K562 (cell line): ENCODE measurements around the gene ARHGEF26. TPM values are rescaled to one million over a fixed set of nuclear protein-coding genes. Genes with fewer than 3 reads are reported as not detected.

Source experiments
- ATAC-seq: fragments of 200-7000 bp; cut with Tn5 transposase; 3 replicates; pipeline ENCODE4 v1.9.1; 2020; ENCODE audit warnings: moderate library complexity
- BruUV-seq: library from RNA; stranded (reverse); fragments of 400-500 nt; replicated peaks from 2 replicates; lab custom pipeline; 2021; lab: Mats Ljungman, UMichigan
- CTCF ChIA-PET: fragments of 300-600 bp; formaldehyde crosslinking; extraction: SDS; loops from one replicate; lab custom pipeline; 2021; ENCODE audit warnings: low intra/inter-chr PET ratio; lab: Yijun Ruan, JAX
- POLR2A ChIA-PET: fragments of 300-600, 350-650 bp; sonication (Branson Sonifier 250); formaldehyde crosslinking; extraction: SDS; loops from one replicate; lab custom pipeline; 2021; ENCODE audit warnings: antibody characterized with exemption, inconsistent platforms; lab: Yijun Ruan, JAX
- DNase-seq, 4 experiments: peaks; one replicate each; pipeline versions ENCODE4 v3.0.0 to v3.0.0-alpha.2; 2011 to 2018; ENCODE audit warnings: low spot score in 3 of 4, mixed read lengths in 3 of 4; ENCODE audit errors: extremely low read depth in 1 of 4
- FAIRE-seq: peaks from 2 replicates; lab custom pipeline; 2011; peaks lifted over from hg19 to GRCh38; lab: Jason Lieb, UNC
- H2AFZ ChIP-seq: 2 replicates; pipeline ENCODE4 v1.6.0; 2011; ENCODE audit warnings: low read depth, low read length, control low read depth, inconsistent platforms
- H3K27ac ChIP-seq: fragments of 200-600 bp; 3 replicates; pipeline ENCODE4 v1.8.0; 2011; ENCODE audit warnings: low read depth, mild to moderate bottlenecking, control low read depth, inconsistent platforms, low read length, moderate library complexity, mixed read lengths; ENCODE audit errors: extremely low read depth
- H3K27me3 ChIP-seq, 2 experiments: fragments of 300-600 bp in 1 of 2; 2 replicates in 1 of 2; 3 replicates in 1 of 2; pipeline versions ENCODE4 v1.6.0 to v1.8.0; 2011; ENCODE audit warnings: inconsistent platforms in 2 of 2, low read length in 2 of 2, mild to moderate bottlenecking in 1 of 2, mixed read lengths in 1 of 2, moderate library complexity in 1 of 2; ENCODE audit not compliant: control insufficient read depth in 2 of 2, insufficient read depth in 2 of 2
- H3K36me3 ChIP-seq: fragments of 300-600 bp; 3 replicates; pipeline ENCODE4 v1.8.0; 2011; ENCODE audit warnings: mild to moderate bottlenecking, low read length, inconsistent platforms; ENCODE audit not compliant: control insufficient read depth, insufficient read depth
- H3K4me1 ChIP-seq, 2 experiments: fragments of 200-600 bp in 1 of 2; replicated peaks in 1 of 2; 2 replicates in 1 of 2; 3 replicates in 1 of 2; pipeline versions ENCODE4 v1.5.1 to v1.8.0; 2011; ENCODE audit warnings: inconsistent platforms in 2 of 2, low read length in 2 of 2, mild to moderate bottlenecking in 1 of 2, mixed read lengths in 1 of 2, moderate library complexity in 1 of 2; ENCODE audit not compliant: control insufficient read depth in 2 of 2, insufficient read depth in 2 of 2
- H3K4me2 ChIP-seq: 2 replicates; pipeline ENCODE4 v1.6.1; 2011; ENCODE audit warnings: low read length, control low read depth, inconsistent platforms, mixed read lengths; ENCODE audit not compliant: insufficient read depth
- H3K4me3 ChIP-seq: fragments of 200-600 bp; sonication (generic), shearing (Covaris generic); 2 replicates; pipeline ENCODE4 v1.5.1; 2016; ENCODE audit warnings: control low read depth, inconsistent platforms
- H3K79me2 ChIP-seq: fragments of 200-600 bp; 3 replicates; pipeline ENCODE4 v1.8.0; 2011; ENCODE audit warnings: low read length, inconsistent platforms; ENCODE audit not compliant: control insufficient read depth, insufficient read depth
- H3K9ac ChIP-seq, 2 experiments: 2 replicates each; pipeline versions ENCODE4 v1.6.0 to v1.6.1; 2011; ENCODE audit warnings: low read depth in 2 of 2, low read length in 2 of 2, control low read depth in 1 of 2, inconsistent platforms in 1 of 2, mild to moderate bottlenecking in 1 of 2, mixed read lengths in 1 of 2; ENCODE audit not compliant: insufficient read depth in 1 of 2
- H3K9me1 ChIP-seq: one replicate; pipeline ENCODE4 v1.6.0; 2011; ENCODE audit warnings: inconsistent platforms, mild to moderate bottlenecking, low read length, moderate library complexity; ENCODE audit not compliant: control insufficient read depth, insufficient read depth
- H3K9me3 ChIP-seq: replicated peaks from 2 replicates; pipeline ENCODE4 v1.5.1; 2011; ENCODE audit warnings: low read depth, low read length, inconsistent platforms; ENCODE audit not compliant: control insufficient read depth, insufficient read depth
- H4K20me1 ChIP-seq: replicated peaks from 2 replicates; pipeline ENCODE4 v1.6.1; 2011; ENCODE audit warnings: low read length, inconsistent platforms, mixed read lengths; ENCODE audit not compliant: control insufficient read depth, insufficient read depth
- CHD7 ChIP-seq: fragments of 200-600 bp; sonication (generic); IDR thresholded peaks from one replicate; pipeline ENCODE4 v1.6.1; 2012; ENCODE audit warnings: mild to moderate bottlenecking, low read depth, low read length, inconsistent platforms
- ZNF146 ChIP-seq: IDR thresholded peaks from one replicate; pipeline ENCODE4 v1.6.1; 2018; ENCODE audit warnings: missing compliant biosample characterization; ENCODE audit not compliant: unreplicated experiment
- ZNF695 ChIP-seq: fragments of 450-650 bp; formaldehyde crosslinking; IDR thresholded peaks from 2 replicates; pipeline ENCODE4 v1.4.0; 2020; ENCODE audit warnings: mild to moderate bottlenecking, moderate library complexity
- WGBS: fragments of 100-300 bp; shearing (Covaris generic); methylation state at CpG from one replicate; pipeline ENCODE4 v1.1.6; 2016; ENCODE audit warnings: low coverage, mixed read lengths; ENCODE audit not compliant: insufficient coverage; ENCODE audit errors: missing lambda C conversion rate; 5-methylcytosine and 5-hydroxymethylcytosine counted together
- in situ Hi-C: fragments of 300-500 bp; cut with MboI; formaldehyde crosslinking; loops from 4 replicates; pipeline ENCODE4 v1.15.0; 2018; ENCODE audit warnings: inconsistent platforms, mixed read lengths
- intact Hi-C: fragments of 100-400 bp; cut with micrococcal nuclease; formaldehyde crosslinking; loops from 2 replicates; pipeline ENCODE4 v1.14.2; 2022
- polyA plus RNA-seq, 8 experiments: library from polyadenylated mRNA; depleted of rRNA in 4 of 8; stranded (reverse) in 5 of 8; unstranded in 3 of 8; fragments of >200 nt; fragmentation: Nextera tagmentation in 2 of 8; fragmentation: Illumina TruSeq in 1 of 8; extraction: Ambion mirVana in 2 of 8; extraction: Trizol in 1 of 8; gene quantifications; 2 replicates each; pipeline versions ENCODE4 v1.2.1 to v1.2.3, GENCODE V29; 2011 to 2014; ENCODE audit warnings: inconsistent platforms in 1 of 8, missing spikeins in 1 of 8
- total RNA-seq, 7 experiments: library from RNA; depleted of rRNA in 6 of 7; stranded (reverse); fragments of >200 nt in 6 of 7; fragmentation: Illumina TruSeq in 2 of 7; extraction: Trizol in 2 of 7; gene quantifications; 2 replicates each; pipeline versions ENCODE4 v1.2.1 to v1.2.3, GENCODE V29; 2011 to 2021; ENCODE audit warnings: low replicate concordance in 1 of 7
- TF ChIP-seq, protein P1 (sequence below): fragments of 450-650 bp; IDR thresholded peaks from 2 replicates; pipeline ENCODE4 v1.6.1; 2018; ENCODE audit not compliant: partially characterized antibody

ARHGEF26 gene
- total and polyA plus RNA-seq, 9 of the 15 experiments (the other 6 are each of a cell fraction or from before 2014, with no cell fraction given), result 0.01 to 0.11 (median 0.04) TPM; not detected in 2

- WGBS, result 3% methylated on average over 2 of the region's 2 CpGs
- Histone ChIP-seq H3K4me3 (no peak overlapping the region), H3K9ac (no peak overlapping the region), H3K9me1 (no peaks in the 10 kb centered on the region), H3K9me3 (no peaks in the 10 kb centered on the region), H3K36me3 (no peaks in the 10 kb centered on the region), H3K27me3 (no peaks in the 10 kb centered on the region), H4K20me1 (no peaks in the 10 kb centered on the region), H3K79me2 (no peaks in the 10 kb centered on the region), H3K4me2 (no peak overlapping the region), H3K27ac (no peak overlapping the region), H2AFZ (no peak overlapping the region), H3K4me1 (no peaks in the 10 kb centered on the region)
- POLR2A ChIA-PET, result no interaction called here
- intact Hi-C loops, result no loop called here
- DNase-seq, result no peak
- BruUV-seq, result no TSS peak
- in situ Hi-C loops, result no loop called here
- CTCF ChIA-PET, result no interaction called here
- FAIRE-seq, result no peak
- no peak for ATAC-seq
- TF ChIP-seq CHD7 (no peak), ZNF695 (CRISPR knock-in tag) (no peak), ZNF146 (no peak)
- TF ChIP-seq, protein P1, sequence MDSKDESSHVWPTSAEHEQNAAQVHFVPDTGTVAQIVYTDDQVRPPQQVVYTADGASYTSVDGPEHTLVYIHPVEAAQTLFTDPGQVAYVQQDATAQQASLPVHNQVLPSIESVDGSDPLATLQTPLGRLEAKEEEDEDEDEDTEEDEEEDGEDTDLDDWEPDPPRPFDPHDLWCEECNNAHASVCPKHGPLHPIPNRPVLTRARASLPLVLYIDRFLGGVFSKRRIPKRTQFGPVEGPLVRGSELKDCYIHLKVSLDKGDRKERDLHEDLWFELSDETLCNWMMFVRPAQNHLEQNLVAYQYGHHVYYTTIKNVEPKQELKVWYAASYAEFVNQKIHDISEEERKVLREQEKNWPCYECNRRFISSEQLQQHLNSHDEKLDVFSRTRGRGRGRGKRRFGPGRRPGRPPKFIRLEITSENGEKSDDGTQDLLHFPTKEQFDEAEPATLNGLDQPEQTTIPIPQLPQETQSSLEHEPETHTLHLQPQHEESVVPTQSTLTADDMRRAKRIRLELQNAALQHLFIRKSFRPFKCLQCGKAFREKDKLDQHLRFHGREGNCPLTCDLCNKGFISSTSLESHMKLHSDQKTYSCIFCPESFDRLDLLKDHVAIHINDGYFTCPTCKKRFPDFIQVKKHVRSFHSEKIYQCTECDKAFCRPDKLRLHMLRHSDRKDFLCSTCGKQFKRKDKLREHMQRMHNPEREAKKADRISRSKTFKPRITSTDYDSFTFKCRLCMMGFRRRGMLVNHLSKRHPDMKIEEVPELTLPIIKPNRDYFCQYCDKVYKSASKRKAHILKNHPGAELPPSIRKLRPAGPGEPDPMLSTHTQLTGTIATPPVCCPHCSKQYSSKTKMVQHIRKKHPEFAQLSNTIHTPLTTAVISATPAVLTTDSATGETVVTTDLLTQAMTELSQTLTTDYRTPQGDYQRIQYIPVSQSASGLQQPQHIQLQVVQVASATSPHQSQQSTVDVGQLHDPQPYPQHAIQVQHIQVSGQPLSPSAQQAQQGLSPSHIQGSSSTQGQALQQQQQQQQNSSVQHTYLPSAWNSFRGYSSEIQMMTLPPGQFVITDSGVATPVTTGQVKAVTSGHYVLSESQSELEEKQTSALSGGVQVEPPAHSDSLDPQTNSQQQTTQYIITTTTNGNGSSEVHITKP, result no peak
Observed at GRCh38 chr3:154142608-154143007, 21.4 kb downstream of the ARHGEF26 start.
